ENCODE data around the gene RAB17. TPM values are rescaled to one million over a fixed set of nuclear protein-coding genes. Genes with fewer than 3 reads are reported as not detected.

The RAB17 gene
- total RNA-seq, 6 donors from 2014 or later, result 44.5 to 262 (median 90.6) TPM

- TF ChIP-seq EP300 (IDR thresholded peaks at IDR 0.05) (no peak), POLR2A (IDR thresholded peaks at IDR 0.05) (no peak), POLR2AphosphoS5 (IDR thresholded peaks at IDR 0.05) (no peak), CTCF (IDR thresholded peaks at IDR 0.05) (no peak)
- 90 to 99% methylated on average over 11 of the region's 11 CpGs for WGBS, 2 donors
- no peaks in the 10 kb centered on the region for H3K9me3 ChIP-seq
- H3K36me3 ChIP-seq, result no peaks in the 10 kb centered on the region
- DNase-seq, result no peak
- H3K4me3 ChIP-seq, result no peak overlapping the region
- peak overlapping the region in 3 of 4 donors; percentile 13 to 89 (median 76) for H3K27ac ChIP-seq
- no peaks in the 10 kb centered on the region for H3K27me3 ChIP-seq
- ATAC-seq (ENCODE audit: low FRiP score in 2 of 2), result no peak
- peaks cover 12 to 28% (median 18%) of the 10 kb centered on the region in 4 donors for H3K4me1 ChIP-seq
Measured at GRCh38 chr2:237604391-237604790, 13.9 kb upstream of the RAB17 start.

- Histone ChIP-seq H3K4me1 (peaks cover 12 to 28% (median 18%) of the 10 kb centered on the region in 4 donors), H3K27me3 (no peaks in the 10 kb centered on the region), H3K9me3 (no peaks in the 10 kb centered on the region), H3K27ac (peak overlapping the region; percentile 13 to 89 (median 69)), H3K4me3 (no peak overlapping the region), H3K36me3 (no peaks in the 10 kb centered on the region)
- DNase-seq (no peak), ATAC-seq (ENCODE audit: low FRiP score in 2 of 2) (peak; percentile 73 to 79)
- 34 to 37% methylated on average over 11 to 15 of the region's 15 CpGs for WGBS, 2 donors
- TF ChIP-seq EP300 (IDR thresholded peaks at IDR 0.05) (peak in 3 of 4 donors; percentile 78 to 90 (median 82)), POLR2A (IDR thresholded peaks at IDR 0.05) (peak in 2 of 4 donors; percentile 29 to 37), CTCF (IDR thresholded peaks at IDR 0.05) (no peak), POLR2AphosphoS5 (IDR thresholded peaks at IDR 0.05) (peak; percentile 83 to 94)
Measured at GRCh38 chr2:237603718-237604362, 13.3 kb upstream of the RAB17 start.

GRCh38 chr2:237603049-237603717, 12.6 kb upstream of the RAB17 start:
- Histone ChIP-seq H3K27ac (peak overlapping the region; percentile 13 to 89 (median 69)), H3K9me3 (no peaks in the 10 kb centered on the region), H3K4me3 (no peak overlapping the region), H3K36me3 (no peaks in the 10 kb centered on the region), H3K4me1 (peaks cover 12 to 28% (median 18%) of the 10 kb centered on the region in 4 donors), H3K27me3 (no peaks in the 10 kb centered on the region)
- DNase-seq (peak in 1 of 2 donors; percentile 42), ATAC-seq (ENCODE audit: low FRiP score in 2 of 2) (no peak)
- TF ChIP-seq EP300 (IDR thresholded peaks at IDR 0.05) (no peak), CTCF (IDR thresholded peaks at IDR 0.05) (no peak), POLR2AphosphoS5 (IDR thresholded peaks at IDR 0.05) (no peak), POLR2A (IDR thresholded peaks at IDR 0.05) (no peak)
- 76 to 90% methylated on average over 13 of the region's 13 CpGs for WGBS, 2 donors

- H3K4me1 ChIP-seq, result peaks cover 12 to 28% (median 18%) of the 10 kb centered on the region in 4 donors
- H3K9me3 ChIP-seq, result no peaks in the 10 kb centered on the region
- H3K27ac ChIP-seq, result peak overlapping the region in 1 of 4 donors; percentile 89
- DNase-seq (no peak), ATAC-seq (ENCODE audit: low FRiP score in 2 of 2) (no peak)
- no peak overlapping the region for H3K4me3 ChIP-seq
- no peak for TF ChIP-seq CTCF (IDR thresholded peaks at IDR 0.05)
- TF ChIP-seq POLR2A (IDR thresholded peaks at IDR 0.05), result no peak
- TF ChIP-seq POLR2AphosphoS5 (IDR thresholded peaks at IDR 0.05), result no peak
- no peak for TF ChIP-seq EP300 (IDR thresholded peaks at IDR 0.05)
- 91 to 96% methylated on average over 7 of the region's 7 CpGs for WGBS, 2 donors
- H3K27me3 ChIP-seq, result no peaks in the 10 kb centered on the region
- H3K36me3 ChIP-seq, result no peaks in the 10 kb centered on the region
Measured at GRCh38 chr2:237602409-237602808, 11.9 kb upstream of the RAB17 start.
